HFF-Myc (cell line): ENCODE measurements around the gene LCLAT1.

Source experiments
- DNase-seq: peaks from one replicate; pipeline ENCODE4 v3.0.0-alpha.2; 2011; ENCODE audit warnings: low read depth; ENCODE audit errors: extremely low read depth
- H3K4me3 ChIP-seq: replicated peaks from 2 replicates; pipeline ENCODE4 v1.5.1; 2011; ENCODE audit warnings: low read depth, mild to moderate bottlenecking, control low read depth, low read length
- TF ChIP-seq, protein P1 (sequence below): IDR thresholded peaks from 2 replicates; pipeline ENCODE4 v1.5.1; 2012; ENCODE audit warnings: mild to moderate bottlenecking, low read depth, low read length, control low read depth; ENCODE audit errors: missing control alignments

LCLAT1 gene

DNA sequence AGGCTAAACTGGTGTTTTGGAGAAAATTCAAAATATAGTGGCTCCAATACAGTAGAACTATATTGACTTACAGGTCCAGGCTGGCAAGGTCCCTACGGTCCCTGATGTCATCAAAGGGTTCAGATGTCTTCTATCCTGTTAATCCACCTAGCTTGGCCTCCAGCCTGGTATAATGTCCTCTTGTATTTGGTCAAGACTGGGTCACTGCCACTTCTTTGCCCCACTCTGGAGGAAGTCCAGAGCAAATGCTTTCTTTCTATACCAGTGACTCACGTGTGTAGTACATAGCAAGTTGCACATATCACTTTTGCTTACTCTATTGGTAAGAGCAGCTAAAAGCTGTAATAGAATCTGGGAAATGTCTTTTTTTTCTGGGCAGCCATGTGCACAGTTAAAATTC is 80.8 kb downstream of the LCLAT1 start:
- DNase-seq, result no peak
- TF ChIP-seq, protein P1, sequence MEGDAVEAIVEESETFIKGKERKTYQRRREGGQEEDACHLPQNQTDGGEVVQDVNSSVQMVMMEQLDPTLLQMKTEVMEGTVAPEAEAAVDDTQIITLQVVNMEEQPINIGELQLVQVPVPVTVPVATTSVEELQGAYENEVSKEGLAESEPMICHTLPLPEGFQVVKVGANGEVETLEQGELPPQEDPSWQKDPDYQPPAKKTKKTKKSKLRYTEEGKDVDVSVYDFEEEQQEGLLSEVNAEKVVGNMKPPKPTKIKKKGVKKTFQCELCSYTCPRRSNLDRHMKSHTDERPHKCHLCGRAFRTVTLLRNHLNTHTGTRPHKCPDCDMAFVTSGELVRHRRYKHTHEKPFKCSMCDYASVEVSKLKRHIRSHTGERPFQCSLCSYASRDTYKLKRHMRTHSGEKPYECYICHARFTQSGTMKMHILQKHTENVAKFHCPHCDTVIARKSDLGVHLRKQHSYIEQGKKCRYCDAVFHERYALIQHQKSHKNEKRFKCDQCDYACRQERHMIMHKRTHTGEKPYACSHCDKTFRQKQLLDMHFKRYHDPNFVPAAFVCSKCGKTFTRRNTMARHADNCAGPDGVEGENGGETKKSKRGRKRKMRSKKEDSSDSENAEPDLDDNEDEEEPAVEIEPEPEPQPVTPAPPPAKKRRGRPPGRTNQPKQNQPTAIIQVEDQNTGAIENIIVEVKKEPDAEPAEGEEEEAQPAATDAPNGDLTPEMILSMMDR, result no peak

DNA sequence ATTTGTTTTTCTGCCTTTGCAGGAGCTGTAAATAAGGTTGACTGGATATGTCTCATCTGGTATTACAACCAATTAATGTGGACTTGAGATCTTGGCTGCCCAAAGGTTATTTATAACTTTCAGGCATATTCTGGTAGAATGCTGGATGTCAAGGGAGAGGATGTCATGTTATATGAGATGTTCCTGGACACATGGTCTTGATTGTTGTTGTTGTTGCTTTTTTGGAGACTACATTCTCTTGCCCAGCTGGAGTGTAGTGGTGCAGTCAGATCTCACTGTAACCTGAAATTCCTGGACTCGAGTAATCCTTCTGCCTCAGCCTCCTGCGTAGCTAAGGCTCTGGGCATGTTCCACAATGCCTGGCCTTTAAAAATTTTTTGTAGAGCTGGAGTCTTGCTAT is 83.3 kb downstream of the LCLAT1 start:
- no peak for DNase-seq
- TF ChIP-seq, protein P1, result no peak

More for the DNA sequence above, 80.8 kb downstream of the LCLAT1 start:
- no peak overlapping the region for H3K4me3 ChIP-seq

DNA sequence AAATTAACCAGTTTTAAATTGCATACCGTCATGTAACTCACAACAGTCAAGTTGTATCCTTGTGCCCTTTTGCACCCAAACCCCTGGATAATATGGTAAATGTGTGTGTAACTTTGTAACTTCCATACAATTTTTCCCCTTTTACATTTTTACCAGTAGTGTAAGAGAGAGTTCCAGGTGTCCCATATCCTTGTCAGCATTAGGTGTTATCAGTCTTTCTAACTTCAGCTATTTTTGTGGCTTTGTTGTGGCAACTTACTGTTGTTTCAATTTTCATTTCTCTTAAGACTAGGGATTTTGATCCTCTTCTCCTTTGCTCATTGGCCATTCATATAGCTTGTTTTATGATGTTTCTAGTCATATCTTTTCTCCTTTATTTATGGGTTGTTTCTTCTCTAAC is 94.6 kb downstream of the LCLAT1 start:
- H3K4me3 ChIP-seq, result no peak overlapping the region
- TF ChIP-seq, protein P1, result no peak
- DNase-seq, result no peak

More for the DNA sequence above, 83.3 kb downstream of the LCLAT1 start:
- no peak overlapping the region for H3K4me3 ChIP-seq

DNA sequence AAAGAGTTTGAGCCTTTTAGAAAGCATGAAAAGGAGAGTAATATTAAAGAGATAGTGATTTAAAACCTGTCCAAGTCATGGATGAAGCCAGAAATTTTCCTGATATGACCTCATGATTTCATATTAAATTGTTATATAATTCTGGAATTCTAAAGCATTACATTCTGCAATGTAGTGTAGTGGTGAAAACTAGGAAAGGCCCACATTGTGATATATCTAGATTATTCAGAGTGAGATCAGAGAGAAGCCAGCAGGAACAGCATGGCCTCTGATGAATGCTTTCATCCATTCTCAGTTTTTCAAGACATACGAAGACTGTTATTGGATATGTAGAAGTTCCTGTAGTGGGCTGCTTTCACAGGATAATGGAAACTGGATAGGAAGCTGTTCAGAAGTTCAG is 98.8 kb downstream of the LCLAT1 start:
- DNase-seq, result no peak
- TF ChIP-seq, protein P1, result no peak
- H3K4me3 ChIP-seq, result no peak overlapping the region

DNA sequence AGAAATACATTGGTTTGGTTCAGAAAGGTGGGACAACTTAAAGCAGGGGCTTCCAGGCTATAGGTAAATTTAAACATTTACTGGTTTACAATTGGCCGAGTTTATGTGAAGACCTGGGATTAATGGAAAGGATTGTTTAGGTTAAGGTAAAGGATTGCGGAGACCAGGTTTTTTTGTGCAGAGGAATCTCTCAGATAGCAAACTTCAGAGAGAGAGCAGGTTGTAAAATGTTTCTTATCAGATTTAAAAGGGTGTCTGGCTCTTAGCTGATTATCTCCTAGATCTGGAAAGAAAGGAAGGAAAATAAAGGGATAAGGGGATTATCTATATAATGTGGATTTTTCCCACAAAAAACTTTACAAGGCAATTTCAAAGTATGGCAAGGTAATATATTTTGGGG is 101.3 kb downstream of the LCLAT1 start:
- DNase-seq, result no peak
- TF ChIP-seq, protein P1, result no peak
- no peak overlapping the region for H3K4me3 ChIP-seq

DNA sequence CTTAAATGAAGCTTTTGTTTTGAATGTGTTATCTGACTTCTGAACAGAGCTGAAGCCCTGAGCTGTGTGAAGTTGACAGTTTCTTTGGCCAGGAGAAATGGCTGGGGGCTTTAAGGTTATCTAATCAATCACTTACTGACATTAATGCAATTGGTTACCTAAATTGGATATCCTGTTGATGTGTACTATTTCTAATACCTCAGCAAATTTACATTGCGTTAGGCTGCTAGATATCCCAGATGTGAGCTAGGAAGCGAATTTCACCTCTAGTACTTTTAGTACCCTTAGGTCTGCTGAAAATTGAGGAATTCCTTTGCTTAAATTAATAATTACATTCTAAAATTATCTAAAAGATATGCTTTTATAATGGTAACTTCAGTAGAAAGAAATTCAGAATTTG is 102.0 kb downstream of the LCLAT1 start:
- H3K4me3 ChIP-seq, result no peak overlapping the region
- TF ChIP-seq, protein P1, result no peak
- DNase-seq, result no peak

DNA sequence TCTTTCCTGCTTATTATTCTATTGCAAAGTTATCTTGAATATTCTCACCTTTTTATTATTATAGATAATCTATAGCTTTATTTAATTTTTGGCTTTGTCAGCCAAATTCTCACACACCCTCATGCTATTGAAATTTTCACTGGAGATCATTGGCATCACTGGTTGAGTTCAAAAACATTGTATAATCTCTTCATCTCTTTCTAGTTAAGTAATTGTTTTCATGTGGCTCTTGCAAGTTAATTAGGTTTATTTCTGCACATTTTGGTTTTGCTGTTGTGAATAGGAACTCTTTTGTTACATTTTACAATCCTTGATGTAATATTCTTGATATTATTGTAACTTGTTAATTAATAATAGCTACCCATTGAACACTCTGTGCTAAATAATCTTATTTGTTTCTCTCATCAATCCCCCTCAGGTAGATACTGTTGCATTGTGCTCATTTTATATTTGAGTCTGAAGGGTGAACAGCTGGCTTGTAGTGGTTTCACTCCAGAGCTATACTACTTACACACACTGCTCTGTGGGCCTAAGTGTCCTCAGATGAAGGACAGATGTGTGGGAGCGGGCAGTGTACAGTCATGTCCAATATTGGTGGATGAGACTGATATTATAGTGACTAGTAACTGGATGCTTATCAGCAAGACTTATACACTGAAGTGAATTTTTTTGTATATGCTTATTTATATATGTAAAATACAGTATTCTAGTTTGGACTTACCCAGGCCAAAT is 112.7 kb downstream of the LCLAT1 start:
- TF ChIP-seq, protein P1, result no peak
- H3K4me3 ChIP-seq, result no peak overlapping the region
- DNase-seq, result no peak
